ENCODE data around the gene DTNB.

- no peak for TF ChIP-seq ZBTB26 (tag by site-specific recombination; optimal IDR thresholded peaks at IDR 0.05)
- TF ChIP-seq CTCF (tag by site-specific recombination; IDR thresholded peaks at IDR 0.05) = no peak
- TF ChIP-seq ZNF2 (tag by site-specific recombination; IDR thresholded peaks at IDR 0.05) = no peak
Observed at GRCh38 chr2:25617948-25618646, 55.3 kb downstream of the DTNB start.
